GM21529 (cell line): ENCODE results near the gene VWA8.
"Not testable (repeated sequence)": the region's sequence is repeated elsewhere in the genome, so short reads cannot be mapped to it uniquely, and the experiment has no call there.

ENCODE experiments used
- ATAC-seq: cut with Tn5 transposase; IDR thresholded peaks from one replicate; pipeline ENCODE4 v1.9.1; 2021; ENCODE audit not compliant: unreplicated experiment

VWA8 gene

DNA sequence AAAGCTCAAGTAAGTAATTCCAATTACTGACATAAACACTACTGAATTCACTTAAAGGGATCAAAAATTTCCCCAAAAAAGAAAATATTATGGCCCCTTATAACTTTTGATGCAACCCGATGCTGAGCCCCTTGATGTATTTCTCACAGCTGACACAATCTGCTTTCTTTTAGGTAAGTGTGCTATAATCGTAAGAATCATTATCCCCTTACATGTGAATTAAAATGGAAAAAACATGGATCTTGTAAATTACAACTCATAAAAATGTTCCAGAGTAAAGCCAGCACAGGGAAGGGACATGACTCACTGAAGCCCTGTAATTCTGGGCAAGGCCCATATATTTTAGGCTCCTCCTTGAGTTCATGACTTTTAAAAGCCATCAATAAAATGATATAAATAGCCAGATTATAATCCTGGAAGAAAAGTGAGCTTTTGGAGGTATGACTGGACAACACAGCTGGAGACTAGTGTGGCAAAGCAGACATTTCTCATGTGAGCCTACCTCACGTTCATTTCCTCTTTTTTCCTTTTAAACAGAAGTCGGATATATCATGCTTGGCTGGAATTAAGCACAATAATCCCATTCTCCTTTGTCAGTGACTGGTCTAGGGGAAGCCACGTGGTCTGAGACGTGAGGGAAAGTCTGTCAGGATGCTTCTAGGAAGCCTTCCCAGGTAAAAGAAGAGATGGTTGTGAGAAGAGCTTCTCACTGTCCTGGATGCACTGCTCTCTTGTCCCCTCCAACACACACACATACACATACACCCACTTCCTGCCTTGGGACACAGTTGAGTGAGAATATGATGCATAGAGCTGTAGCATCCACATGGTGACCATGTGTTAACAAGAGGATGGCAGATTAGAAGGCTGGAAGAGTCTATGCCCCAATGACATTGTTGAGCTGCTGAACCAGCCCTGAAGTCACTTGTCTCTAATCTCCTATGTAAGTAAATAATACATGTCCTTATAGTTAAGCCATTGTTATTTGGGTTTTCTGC lies 338.2 kb downstream of the VWA8 start:
- no peak for ATAC-seq

DNA sequence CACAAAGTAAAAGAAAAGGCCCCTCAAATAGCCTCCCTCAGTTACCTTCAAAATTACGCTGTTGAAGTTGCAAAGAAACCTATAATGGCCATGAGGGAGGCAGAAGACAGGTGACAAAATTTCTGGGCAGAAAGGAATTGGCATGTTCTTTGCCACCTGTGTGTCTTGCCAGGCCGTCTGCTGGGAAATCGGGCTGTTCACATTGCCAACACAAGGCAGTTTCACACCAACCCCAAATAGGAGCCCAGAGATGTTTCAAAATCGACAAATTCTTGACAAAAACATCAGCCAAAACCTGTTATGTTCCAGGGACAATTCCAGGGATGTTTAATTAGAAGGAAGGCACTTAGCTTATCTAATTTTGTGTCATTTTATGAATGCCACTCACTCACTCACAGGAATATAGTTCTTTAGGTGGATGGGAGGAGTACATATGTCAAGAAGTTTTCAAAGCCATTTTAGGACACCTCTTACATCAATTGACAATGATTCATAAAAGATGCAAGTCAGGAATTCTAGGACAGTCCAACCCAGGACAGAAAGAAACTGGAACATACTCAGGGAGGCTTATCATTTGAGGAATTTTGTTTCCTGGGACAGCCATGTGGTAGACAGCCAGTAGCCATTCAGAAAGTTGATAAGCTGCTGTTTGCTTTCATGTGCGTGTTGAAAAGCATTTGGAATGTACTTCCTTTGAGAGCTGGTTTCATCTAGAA lies 339.0 kb downstream of the VWA8 start:
- ATAC-seq, result no peak

DNA sequence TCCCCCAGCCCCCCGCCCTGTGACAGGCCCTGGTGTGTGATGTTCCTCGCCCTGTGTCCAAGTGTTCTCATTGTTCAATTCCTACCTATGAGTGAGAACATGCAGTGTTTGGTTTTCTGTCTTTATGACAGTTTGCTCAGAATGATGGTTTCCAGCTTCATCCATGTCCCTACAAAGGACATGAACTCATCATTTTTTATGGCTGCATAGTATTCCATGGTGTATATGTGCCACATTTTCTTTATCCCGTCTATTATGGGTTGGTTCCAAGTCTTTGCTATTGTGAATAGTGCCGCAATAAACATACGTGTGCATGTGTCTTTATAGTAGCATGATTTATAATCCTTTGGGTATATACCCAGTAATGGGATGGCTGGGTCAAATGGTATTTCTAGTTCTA lies 343.3 kb downstream of the VWA8 start:
- ATAC-seq, result not testable (repeated sequence)

DNA sequence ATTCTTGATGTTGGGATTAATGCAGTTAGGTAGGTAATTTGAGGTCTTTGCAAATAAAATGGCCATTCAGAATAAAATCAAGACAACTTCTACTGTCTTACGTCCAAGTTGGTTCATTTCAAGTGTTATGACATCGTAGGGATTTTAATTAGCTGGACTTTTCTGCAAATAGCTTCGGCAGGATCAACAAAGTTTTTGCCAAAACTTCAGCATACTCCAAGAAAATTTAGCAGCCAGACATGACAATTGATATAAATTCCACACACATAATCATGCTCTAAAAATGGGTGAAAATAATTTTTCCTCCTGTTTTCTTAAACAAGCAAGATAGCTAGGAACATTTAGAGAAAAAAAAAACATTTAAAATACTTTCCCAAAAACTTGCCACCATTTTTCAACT lies 344.8 kb downstream of the VWA8 start:
- ATAC-seq, result no peak

DNA sequence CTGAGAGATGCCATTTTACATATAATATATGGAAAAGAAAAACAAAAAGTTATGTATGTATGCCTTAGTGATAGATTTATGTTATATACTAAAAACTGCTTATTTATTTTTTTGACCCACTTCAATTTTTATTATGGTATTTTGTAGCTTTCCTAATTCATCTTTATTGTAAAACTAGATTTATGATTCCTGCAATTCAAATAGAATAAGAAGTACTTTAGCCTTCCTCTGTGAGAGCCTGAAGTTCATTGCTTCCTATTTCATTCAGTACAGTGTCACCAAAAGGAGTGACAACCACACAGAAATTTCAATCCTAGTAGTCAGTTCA lies 345.4 kb downstream of the VWA8 start:
- ATAC-seq, result no peak

DNA sequence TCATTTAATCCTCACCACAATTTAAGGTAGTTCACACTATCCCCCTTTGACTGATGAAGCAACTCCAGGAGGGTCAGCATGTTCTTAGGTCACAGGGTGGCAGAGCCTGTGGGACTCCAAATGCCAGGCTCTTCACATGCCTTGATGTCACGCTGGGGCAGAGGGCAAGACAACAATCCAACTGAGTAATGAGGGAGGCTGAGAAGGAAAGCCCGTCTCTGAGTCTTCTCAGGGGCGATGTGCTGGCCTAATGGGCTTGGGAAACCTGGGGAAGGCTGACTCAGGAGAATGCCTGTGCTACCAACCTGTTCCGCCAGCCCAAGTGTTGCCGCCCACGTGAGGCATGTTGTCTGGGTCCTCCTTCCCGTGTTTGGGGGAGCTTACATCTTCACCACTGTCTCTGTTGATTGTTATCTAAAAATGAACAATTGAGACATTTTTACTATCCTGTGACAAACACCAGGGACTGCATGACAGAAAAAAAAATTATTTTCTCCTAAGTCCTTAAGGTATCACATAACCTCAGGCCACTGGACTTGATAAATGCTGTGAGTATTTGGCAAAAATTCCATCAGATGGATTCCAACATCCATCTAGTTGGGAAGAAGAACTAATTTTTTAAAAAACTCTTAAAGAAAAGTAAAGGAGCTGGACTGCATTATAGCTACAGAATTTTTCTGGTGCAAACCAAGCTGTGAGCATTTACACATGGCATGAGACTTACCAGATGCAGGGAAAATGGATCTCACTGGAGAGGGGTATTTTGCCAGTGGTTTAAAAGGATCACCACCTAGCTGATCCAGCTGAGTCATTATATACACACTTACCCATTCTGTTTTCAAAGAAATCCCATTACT lies 346.0 kb downstream of the VWA8 start:
- no peak for ATAC-seq

DNA sequence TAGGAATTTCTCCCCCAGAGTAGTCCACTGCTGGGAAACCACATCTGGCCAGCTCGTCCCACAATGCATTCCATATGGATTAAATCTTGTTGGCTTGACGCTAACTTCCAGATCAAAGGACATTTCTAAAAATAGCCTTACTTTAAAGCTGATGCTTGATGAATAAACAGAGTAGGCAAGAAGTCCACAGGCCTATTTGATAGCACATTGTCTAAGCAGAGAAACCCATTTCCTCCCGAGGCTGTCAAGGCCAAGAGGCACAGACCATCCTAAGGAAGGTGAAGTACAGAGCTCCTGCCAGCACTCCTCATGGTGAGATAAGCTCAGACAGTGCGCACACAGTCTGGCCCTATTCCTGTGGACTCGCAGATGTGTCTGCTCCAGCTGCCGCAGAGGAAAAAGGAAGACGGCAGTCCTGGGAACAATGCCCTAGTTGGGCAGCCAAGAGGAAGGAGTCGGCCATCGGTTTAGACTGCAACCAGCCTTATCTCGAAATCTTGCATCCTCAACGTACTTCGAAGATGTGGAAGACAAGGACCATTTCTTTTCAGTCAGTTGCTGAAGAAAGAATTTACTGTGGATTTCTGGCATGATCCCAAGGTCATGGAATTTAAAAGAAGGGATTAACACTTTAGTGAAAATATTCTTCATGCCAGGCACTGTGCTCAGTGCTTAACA lies 346.8 kb downstream of the VWA8 start:
- no peak for ATAC-seq

DNA sequence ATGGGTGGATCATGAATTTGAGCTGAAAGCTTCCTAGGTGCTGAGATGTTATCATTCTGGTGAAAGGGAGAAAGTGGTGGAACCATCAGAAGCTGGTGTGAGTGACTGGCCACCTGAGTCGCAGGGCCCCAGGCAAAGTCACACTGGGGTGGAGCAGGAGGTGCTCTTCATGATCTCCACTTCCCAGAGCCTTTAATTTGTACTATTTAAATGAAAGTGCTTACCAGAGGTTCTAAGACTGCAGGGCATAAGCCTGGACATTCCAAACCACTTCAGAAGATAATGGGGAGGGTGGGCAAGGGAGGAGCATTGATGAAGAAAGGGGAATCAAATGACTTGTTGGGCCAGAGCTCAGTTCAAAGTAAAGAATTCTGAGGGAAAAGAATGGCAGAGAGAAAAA lies 347.4 kb downstream of the VWA8 start:
- no peak for ATAC-seq

DNA sequence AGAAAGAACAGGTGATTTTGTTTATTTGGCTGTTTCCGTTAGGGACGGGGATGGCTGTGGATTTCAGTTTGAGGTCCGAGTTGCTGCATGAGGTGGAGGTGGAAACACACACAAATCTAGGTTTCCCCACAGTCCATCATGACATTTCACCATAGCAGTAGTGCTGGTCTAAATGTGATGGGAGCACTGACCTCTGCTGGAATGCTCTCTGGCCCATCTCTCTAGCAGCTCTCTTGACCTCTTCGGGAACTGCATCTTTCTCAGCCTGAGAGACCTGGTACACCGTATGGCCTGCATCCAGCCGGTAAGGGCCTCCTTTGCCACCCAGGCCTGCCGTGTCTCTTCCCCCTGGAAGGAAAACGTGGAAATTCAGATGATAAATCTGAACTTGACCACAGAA lies 349.5 kb downstream of the VWA8 start:
- ATAC-seq, result no peak

DNA sequence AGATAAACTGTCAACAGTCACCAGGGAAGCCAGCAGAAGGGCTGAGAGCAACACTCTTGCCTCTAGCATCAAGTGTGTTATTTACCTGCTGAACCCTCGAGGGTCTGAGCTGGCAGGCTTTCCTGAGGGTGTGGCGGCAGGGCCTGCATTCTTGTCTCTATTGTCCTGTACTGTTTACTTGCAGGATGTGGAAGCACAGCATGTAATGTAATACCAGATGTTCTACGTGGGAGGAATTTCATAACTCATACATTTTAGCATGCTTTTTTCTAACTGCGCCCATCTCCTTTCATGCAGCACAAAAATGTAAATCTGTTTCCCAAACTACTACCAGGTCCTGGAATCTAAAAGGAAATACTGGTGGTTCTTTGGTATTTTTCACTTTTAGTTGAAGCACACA lies 350.5 kb downstream of the VWA8 start:
- no peak for ATAC-seq

DNA sequence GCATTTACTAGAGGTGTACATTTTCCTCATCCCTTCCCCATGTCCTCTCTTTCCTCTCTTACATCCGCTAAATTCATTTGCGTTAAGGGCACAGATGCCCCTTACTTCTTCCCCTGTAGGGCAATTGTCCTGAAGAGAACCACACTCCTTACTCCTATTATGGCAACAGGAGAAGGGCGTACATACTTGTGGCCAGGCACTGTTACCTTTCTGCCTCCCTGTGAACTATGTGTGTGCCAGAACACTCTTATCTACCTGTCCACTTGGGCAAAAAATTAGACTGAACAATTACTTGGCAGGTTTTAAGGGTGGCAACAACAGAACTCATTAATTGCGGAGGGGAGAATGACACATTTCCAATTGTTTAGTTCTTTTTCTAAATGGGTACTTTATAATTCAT lies 351.1 kb downstream of the VWA8 start:
- no peak for ATAC-seq

DNA sequence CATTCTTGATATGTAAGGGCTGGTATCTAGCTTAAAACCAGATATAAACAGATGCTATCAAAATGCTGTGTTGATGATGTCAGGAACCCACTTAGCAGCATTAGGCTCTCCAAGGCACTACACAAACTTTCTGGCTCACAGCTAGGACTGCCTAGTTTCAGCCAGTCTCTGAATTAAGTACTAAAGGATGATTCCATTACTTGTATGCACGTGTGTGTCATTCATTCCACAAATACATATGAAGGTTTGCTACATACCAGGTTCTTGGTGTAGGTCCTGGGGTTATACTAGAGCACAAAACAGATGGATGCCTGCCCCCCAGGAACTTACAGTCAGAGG lies 352.1 kb downstream of the VWA8 start:
- ATAC-seq, result no peak

DNA sequence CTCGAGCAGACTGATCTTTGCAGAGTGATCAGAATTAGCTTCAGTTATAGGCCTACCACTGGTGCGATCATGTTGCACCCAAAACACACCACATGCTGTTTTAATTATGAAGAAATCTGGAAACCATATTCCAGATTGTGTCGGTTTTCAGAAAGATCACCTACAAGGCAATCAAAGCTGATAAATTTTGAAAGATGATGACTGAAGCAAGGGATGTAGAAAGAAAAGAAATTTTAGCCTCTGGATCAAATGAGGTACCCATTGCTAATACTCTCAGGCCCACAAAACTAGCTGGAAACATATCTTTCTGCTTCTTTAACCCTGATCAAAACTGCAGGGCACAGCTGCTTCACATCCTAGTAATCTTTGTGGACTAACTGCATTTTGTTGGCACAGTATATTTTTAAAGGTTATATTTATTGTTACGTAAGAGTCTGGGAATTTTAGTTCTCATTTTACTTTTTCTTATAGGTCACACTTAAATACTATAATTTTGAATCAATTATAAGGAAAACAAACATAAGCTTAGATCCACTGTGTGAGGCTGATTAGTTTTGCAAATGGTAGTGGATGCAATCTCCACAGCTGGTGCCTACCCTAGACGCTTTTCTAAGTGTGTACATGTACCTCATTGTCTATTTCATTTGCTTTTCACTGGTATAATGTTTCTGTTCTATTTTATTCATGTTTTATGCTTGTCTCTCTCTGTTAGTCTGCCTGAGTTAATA lies 352.6 kb downstream of the VWA8 start:
- no peak for ATAC-seq

DNA sequence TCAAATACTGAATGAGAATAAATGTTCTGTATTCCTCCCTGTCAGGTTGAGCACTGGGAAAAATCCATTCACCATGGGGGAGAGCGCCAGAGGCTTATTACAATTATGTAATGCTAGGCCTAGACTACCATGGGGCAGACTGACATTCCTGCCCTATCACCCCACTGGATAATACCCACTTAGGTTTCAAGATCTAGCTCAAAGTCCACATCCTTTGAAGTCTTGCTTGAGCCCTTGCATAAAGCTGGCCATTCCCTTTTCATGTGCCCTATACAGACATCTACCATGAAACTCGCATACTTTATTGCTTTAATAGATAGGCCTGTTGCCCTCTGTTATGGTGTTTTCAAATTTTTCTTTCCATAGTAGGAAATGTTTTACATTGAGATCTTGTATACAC lies 354.3 kb downstream of the VWA8 start:
- no peak for ATAC-seq

DNA sequence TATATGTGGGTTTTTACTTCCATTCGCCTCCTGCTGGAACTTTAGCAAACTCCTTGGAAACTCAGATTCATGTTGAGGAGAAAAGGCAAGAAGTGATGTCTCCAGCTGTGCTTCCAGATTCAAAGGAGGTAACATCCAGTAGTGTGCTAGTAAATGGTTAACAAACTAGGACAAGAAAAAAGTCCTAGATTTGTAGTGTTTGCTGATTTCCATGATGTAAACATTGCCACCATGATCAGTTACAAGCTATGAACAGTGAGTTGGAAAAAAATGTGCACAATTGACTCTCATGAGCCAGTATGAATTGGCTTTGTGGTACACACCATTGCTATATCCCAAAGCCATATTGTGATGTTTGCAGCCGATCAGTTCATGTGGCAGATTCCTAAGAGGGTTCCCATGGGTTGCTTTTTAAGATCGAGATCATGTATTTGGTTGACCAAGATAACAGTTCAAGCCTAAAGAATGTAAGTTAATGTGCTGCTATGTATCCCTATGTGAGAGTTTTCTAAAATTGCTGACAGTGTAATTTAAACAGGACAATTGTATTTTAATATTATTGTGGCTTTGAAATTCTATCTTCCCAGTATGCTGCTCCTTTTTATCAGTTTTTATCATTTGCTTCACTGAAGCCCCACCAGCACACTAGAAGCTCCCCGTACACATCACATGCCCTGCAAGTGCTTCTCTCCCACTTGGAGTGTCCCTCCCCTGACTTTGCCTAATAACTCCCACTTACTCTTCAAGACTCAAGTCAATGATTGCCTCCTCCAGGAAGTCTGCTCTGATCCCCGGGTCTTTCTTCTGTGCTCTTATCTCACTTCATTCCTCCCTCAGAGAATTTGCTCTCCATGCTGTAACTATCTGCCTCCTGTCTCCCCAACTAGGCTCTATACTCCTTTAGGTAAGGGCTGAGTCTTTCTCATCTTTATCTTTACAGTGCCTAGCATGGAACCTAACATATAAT lies 355.3 kb downstream of the VWA8 start:
- no peak for ATAC-seq

DNA sequence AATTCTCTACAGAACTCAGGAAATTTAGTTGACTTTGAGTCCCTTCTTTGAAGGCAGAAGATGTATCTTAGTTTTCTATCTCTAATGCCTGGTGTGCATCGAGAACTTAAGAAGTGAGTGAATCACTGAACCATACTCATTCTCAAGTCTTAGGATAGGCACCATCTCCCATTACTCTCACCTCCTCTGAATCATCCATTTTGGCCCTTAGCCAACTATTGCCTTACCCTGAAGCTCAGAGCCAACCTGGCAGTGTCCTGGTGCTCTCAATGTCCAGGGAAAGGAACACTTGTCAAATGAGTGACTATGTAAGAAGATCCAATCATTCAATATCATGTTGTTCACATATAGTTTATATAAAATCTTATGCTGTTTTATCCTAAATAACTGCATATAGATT lies 357.0 kb downstream of the VWA8 start:
- ATAC-seq, result no peak

DNA sequence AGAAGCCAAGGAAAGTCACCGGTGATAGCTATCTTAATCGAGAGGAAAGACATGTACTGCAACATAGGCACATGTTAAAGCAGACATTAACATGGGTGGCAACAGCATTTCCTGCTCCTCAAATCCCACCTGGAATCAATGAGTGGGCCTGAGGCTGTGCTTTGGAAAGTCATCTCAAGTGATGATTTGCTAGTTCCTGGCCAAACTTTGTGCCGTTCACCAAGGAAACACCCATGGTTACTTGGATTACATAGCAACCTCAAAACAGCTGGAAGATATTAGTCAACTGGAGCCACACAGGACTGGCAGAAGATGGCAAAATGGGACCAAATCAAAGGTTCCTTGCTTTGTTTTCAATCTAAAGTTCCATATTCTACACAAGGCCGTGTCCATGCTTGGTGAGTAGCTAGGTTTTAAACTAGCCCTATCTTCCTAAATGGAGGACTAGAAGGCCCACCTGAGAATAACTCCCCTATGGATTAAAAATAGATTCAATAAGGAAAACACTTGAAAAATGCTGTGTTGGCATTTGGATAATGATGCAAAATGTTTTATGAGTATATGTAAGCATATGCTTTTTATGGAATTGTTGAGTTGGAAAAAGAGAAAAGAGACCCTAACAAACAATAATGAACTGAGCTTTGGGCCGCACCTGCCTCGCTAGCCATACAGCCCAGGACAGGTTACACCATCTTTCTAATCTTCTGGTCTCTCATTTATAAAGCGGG lies 359.0 kb downstream of the VWA8 start:
- ATAC-seq, result no peak

DNA sequence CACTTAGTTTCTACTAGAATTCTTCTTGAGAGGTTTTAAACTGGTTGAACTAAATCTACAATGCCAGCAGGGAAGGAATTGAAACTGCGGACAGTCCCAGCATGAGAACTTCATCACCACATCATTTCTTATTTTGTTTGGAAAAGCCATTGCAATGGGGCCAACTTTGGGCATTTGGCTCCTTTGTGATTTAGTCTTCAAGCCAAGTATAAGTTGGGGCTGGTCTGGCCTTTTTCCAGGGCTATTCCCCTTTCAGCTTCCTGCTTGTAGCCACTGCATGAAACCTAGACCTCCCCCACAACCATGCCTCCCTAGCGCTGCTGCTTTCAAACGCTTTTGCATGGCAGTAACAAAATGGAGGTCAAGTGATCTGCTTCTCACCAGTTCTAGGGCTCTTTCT lies 361.3 kb downstream of the VWA8 start:
- no peak for ATAC-seq
